GM23338 (cell line): ENCODE measurements around the gene AOC1. TPM values are rescaled to one million over a fixed set of nuclear protein-coding genes. Genes with fewer than 3 reads are reported as not detected.

Experiments
- ATAC-seq: fragments of 200-7000 bp; cut with Tn5 transposase; 3 replicates; pipeline ENCODE4 v1.9.1; 2020
- DNase-seq: peaks from one replicate; pipeline ENCODE4 v3.0.0-alpha.2; 2015; ENCODE audit warnings: low spot score
- H2AFZ ChIP-seq: fragments of 200-600 bp; sonication (generic); 2 replicates; pipeline ENCODE4 v1.8.0; 2016; ENCODE audit warnings: antibody characterized with exemption, mild to moderate bottlenecking, moderate library complexity
- H3F3A ChIP-seq: fragments of 200-600 bp; sonication (generic); replicated peaks from 2 replicates; pipeline ENCODE4 v1.8.0; 2017; ENCODE audit warnings: antibody characterized with exemption, mixed run types, low read depth
- H3K27ac ChIP-seq: fragments of 200-600 bp; sonication (generic); 2 replicates; pipeline ENCODE4 v1.6.1; 2016; ENCODE audit warnings: low read depth
- H3K27me3 ChIP-seq: fragments of 200-600 bp; sonication (generic); 2 replicates; pipeline ENCODE4 v1.8.0; 2016; ENCODE audit warnings: mild to moderate bottlenecking, mixed run types, moderate library complexity; ENCODE audit not compliant: insufficient read depth
- H3K36me3 ChIP-seq: fragments of 200-600 bp; sonication (generic); 2 replicates; pipeline ENCODE4 v1.8.0; 2016; ENCODE audit warnings: mild to moderate bottlenecking; ENCODE audit not compliant: insufficient read depth
- H3K4me1 ChIP-seq: fragments of 200-600 bp; sonication (generic); 2 replicates; pipeline ENCODE4 v1.8.0; 2016; ENCODE audit warnings: mild to moderate bottlenecking, moderate library complexity; ENCODE audit not compliant: insufficient read depth
- H3K4me2 ChIP-seq: fragments of 200-600 bp; sonication (generic); 2 replicates; pipeline ENCODE4 v1.7.1; 2017; ENCODE audit warnings: mixed run types
- H3K4me3 ChIP-seq: fragments of 200-600 bp; sonication (generic); 2 replicates; pipeline ENCODE4 v1.6.1; 2016; ENCODE audit warnings: mixed run types
- H3K79me2 ChIP-seq: fragments of 200-600 bp; sonication (generic); replicated peaks from 2 replicates; pipeline ENCODE4 v1.8.0; 2017; ENCODE audit warnings: mild to moderate bottlenecking; ENCODE audit not compliant: insufficient read depth
- H3K9me2 ChIP-seq: fragments of 200-600 bp; sonication (generic); 2 replicates; pipeline ENCODE4 v1.8.0; 2017; ENCODE audit not compliant: insufficient read depth
- H4K20me1 ChIP-seq: fragments of 200-600 bp; sonication (generic); replicated peaks from 2 replicates; pipeline ENCODE4 v1.8.0; 2017; ENCODE audit warnings: mild to moderate bottlenecking; ENCODE audit not compliant: insufficient read depth
- H3K27ac Mint-ChIP-seq: 2 replicates; pipeline ENCODE4 v1.8.0; 2020; ENCODE audit warnings: inconsistent platforms, mild to moderate bottlenecking, moderate library complexity, mixed read lengths
- H3K27me3 Mint-ChIP-seq: 3 replicates; pipeline ENCODE4 v1.8.0; 2022; ENCODE audit warnings: low read depth, mild to moderate bottlenecking, moderate library complexity, mixed read lengths, inconsistent platforms; ENCODE audit not compliant: insufficient read depth, poor library complexity
- H3K36me3 Mint-ChIP-seq: 3 replicates; pipeline ENCODE4 v1.8.0; 2021; ENCODE audit warnings: low read depth, mild to moderate bottlenecking, inconsistent platforms, moderate library complexity, mixed read lengths
- H3K4me1 Mint-ChIP-seq: 3 replicates; pipeline ENCODE4 v1.8.0; 2020; ENCODE audit warnings: mild to moderate bottlenecking, inconsistent platforms, mixed read lengths
- H3K4me3 Mint-ChIP-seq: 3 replicates; pipeline ENCODE4 v1.8.0; 2021; ENCODE audit warnings: moderate library complexity, mild to moderate bottlenecking, inconsistent platforms, mixed read lengths
- H3K9me3 Mint-ChIP-seq: 3 replicates; pipeline ENCODE4 v1.8.0; 2020; ENCODE audit warnings: moderate library complexity, mild to moderate bottlenecking, inconsistent platforms, mixed read lengths
- CREB1 ChIP-seq: fragments of 250-450 bp; sonication (Bioruptor Pico); IDR thresholded peaks from 2 replicates; pipeline ENCODE4 v1.5.0; 2020; ENCODE audit warnings: low read depth, mild to moderate bottlenecking, moderate library complexity
- CTCF ChIP-seq, 2 experiments: fragments of 200-600 bp in 1 of 2; sonication (generic) in 1 of 2; conservative IDR thresholded peaks; 2 replicates each; pipeline versions ENCODE4 v1.5.1 to v1.6.1; 2016 to 2017; ENCODE audit warnings: antibody characterized with exemption in 2 of 2, low read depth in 2 of 2, mild to moderate bottlenecking in 2 of 2, moderate library complexity in 1 of 2
- EZH2 ChIP-seq: fragments of 200-600 bp; sonication (generic); IDR thresholded peaks from one replicate; pipeline ENCODE4 v1.8.0; 2017; ENCODE audit warnings: antibody characterized with exemption, mild to moderate bottlenecking, low read depth; ENCODE audit not compliant: unreplicated experiment
- EZH2phosphoT487 ChIP-seq: fragments of 200-600 bp; sonication (generic); IDR thresholded peaks from one replicate; pipeline ENCODE4 v1.8.1; 2018; ENCODE audit warnings: antibody characterized with exemption; ENCODE audit not compliant: unreplicated experiment
- JUNB ChIP-seq: IDR thresholded peaks from one replicate; pipeline ENCODE4 v1.6.1; 2016; ENCODE audit warnings: antibody characterized with exemption; ENCODE audit not compliant: unreplicated experiment
- NANOG ChIP-seq: IDR thresholded peaks from 2 replicates; pipeline ENCODE4 v1.6.1; 2016; ENCODE audit warnings: antibody characterized with exemption, borderline replicate concordance
- POLR2AphosphoS5 ChIP-seq: IDR thresholded peaks from 2 replicates; pipeline ENCODE4 v1.6.1; 2016; ENCODE audit warnings: antibody characterized with exemption, low read depth
- STAT1 ChIP-seq: IDR thresholded peaks from one replicate; pipeline ENCODE4 v1.6.1; 2016; ENCODE audit warnings: antibody characterized with exemption; ENCODE audit not compliant: unreplicated experiment
- ZNF114 ChIP-seq: fragments of 250-450 bp; sonication (Bioruptor Pico); IDR thresholded peaks from 2 replicates; pipeline ENCODE4 v1.5.0; 2020; ENCODE audit warnings: mild to moderate bottlenecking, moderate library complexity
- ZNF331 ChIP-seq: fragments of 250-450 bp; sonication (Bioruptor Pico); IDR thresholded peaks from 2 replicates; pipeline ENCODE4 v1.5.0; 2020; ENCODE audit warnings: low read depth, mild to moderate bottlenecking, moderate library complexity
- polyA plus RNA-seq: library from polyadenylated mRNA; unstranded; fragments of >200 nt; fragmentation: Nextera tagmentation; extraction: Ambion mirVana; gene quantifications from 2 replicates; pipeline ENCODE4 v1.2.1, GENCODE V29; 2016
- total RNA-seq: library from RNA; depleted of rRNA; stranded (reverse); fragments of >200 nt; shearing (Covaris generic); gene quantifications from 2 replicates; pipeline ENCODE4 v1.2.3, GENCODE V29; 2014
- TF ChIP-seq, protein P1 (sequence below): IDR thresholded peaks from one replicate; pipeline ENCODE4 v1.6.1; 2018; ENCODE audit warnings: antibody characterized with exemption; ENCODE audit not compliant: unreplicated experiment
- TF ChIP-seq, protein P2 (sequence below): IDR thresholded peaks from 2 replicates; pipeline ENCODE4 v1.6.1; 2016; ENCODE audit warnings: antibody characterized with exemption
- TF ChIP-seq, protein P3 (sequence below): fragments of 250-450 bp; sonication (Bioruptor Pico); IDR thresholded peaks from 2 replicates; pipeline ENCODE4 v1.5.0; 2020; ENCODE audit warnings: mild to moderate bottlenecking, moderate library complexity

Gene AOC1
- total and polyA plus RNA-seq, 2 experiments from 2014 or later, result not detected

GRCh38 chr7:150856303-150857275, 4.3 kb downstream of the AOC1 start:
- H3K27ac ChIP-seq, result no peak overlapping the region
- H3K27me3 ChIP-seq, result no peaks in the 10 kb centered on the region
- DNase-seq (no peak), ATAC-seq (no peak)
- no peaks in the 10 kb centered on the region for H3K9me2 ChIP-seq
- no peaks in the 10 kb centered on the region for H3K36me3 ChIP-seq
- H3K27me3 Mint-ChIP-seq, result peaks cover 10% of the 10 kb centered on the region
- H3K4me1 ChIP-seq, result peaks cover 3% of the 10 kb centered on the region; the same call in 1 of the 2 replicates
- no peak overlapping the region for H3K4me3 ChIP-seq
- H2AFZ ChIP-seq, result no peak overlapping the region
- no peak overlapping the region for H3K4me3 Mint-ChIP-seq
- H3K4me1 Mint-ChIP-seq, result peaks cover 5% of the 10 kb centered on the region; the same call in 2 of the 3 replicates
- no peaks in the 10 kb centered on the region for H4K20me1 ChIP-seq
- TF ChIP-seq, protein P1, sequence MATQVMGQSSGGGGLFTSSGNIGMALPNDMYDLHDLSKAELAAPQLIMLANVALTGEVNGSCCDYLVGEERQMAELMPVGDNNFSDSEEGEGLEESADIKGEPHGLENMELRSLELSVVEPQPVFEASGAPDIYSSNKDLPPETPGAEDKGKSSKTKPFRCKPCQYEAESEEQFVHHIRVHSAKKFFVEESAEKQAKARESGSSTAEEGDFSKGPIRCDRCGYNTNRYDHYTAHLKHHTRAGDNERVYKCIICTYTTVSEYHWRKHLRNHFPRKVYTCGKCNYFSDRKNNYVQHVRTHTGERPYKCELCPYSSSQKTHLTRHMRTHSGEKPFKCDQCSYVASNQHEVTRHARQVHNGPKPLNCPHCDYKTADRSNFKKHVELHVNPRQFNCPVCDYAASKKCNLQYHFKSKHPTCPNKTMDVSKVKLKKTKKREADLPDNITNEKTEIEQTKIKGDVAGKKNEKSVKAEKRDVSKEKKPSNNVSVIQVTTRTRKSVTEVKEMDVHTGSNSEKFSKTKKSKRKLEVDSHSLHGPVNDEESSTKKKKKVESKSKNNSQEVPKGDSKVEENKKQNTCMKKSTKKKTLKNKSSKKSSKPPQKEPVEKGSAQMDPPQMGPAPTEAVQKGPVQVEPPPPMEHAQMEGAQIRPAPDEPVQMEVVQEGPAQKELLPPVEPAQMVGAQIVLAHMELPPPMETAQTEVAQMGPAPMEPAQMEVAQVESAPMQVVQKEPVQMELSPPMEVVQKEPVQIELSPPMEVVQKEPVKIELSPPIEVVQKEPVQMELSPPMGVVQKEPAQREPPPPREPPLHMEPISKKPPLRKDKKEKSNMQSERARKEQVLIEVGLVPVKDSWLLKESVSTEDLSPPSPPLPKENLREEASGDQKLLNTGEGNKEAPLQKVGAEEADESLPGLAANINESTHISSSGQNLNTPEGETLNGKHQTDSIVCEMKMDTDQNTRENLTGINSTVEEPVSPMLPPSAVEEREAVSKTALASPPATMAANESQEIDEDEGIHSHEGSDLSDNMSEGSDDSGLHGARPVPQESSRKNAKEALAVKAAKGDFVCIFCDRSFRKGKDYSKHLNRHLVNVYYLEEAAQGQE, result no peak
- TF ChIP-seq, protein P2, sequence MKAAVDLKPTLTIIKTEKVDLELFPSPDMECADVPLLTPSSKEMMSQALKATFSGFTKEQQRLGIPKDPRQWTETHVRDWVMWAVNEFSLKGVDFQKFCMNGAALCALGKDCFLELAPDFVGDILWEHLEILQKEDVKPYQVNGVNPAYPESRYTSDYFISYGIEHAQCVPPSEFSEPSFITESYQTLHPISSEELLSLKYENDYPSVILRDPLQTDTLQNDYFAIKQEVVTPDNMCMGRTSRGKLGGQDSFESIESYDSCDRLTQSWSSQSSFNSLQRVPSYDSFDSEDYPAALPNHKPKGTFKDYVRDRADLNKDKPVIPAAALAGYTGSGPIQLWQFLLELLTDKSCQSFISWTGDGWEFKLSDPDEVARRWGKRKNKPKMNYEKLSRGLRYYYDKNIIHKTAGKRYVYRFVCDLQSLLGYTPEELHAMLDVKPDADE, result no peak
- TF ChIP-seq NANOG, result no peak
- TF ChIP-seq CREB1, result no peak
- no peak for TF ChIP-seq POLR2AphosphoS5
- no peak for TF ChIP-seq EZH2phosphoT487
- TF ChIP-seq EZH2, result no peak
- no peak for TF ChIP-seq STAT1
- TF ChIP-seq, protein P3, sequence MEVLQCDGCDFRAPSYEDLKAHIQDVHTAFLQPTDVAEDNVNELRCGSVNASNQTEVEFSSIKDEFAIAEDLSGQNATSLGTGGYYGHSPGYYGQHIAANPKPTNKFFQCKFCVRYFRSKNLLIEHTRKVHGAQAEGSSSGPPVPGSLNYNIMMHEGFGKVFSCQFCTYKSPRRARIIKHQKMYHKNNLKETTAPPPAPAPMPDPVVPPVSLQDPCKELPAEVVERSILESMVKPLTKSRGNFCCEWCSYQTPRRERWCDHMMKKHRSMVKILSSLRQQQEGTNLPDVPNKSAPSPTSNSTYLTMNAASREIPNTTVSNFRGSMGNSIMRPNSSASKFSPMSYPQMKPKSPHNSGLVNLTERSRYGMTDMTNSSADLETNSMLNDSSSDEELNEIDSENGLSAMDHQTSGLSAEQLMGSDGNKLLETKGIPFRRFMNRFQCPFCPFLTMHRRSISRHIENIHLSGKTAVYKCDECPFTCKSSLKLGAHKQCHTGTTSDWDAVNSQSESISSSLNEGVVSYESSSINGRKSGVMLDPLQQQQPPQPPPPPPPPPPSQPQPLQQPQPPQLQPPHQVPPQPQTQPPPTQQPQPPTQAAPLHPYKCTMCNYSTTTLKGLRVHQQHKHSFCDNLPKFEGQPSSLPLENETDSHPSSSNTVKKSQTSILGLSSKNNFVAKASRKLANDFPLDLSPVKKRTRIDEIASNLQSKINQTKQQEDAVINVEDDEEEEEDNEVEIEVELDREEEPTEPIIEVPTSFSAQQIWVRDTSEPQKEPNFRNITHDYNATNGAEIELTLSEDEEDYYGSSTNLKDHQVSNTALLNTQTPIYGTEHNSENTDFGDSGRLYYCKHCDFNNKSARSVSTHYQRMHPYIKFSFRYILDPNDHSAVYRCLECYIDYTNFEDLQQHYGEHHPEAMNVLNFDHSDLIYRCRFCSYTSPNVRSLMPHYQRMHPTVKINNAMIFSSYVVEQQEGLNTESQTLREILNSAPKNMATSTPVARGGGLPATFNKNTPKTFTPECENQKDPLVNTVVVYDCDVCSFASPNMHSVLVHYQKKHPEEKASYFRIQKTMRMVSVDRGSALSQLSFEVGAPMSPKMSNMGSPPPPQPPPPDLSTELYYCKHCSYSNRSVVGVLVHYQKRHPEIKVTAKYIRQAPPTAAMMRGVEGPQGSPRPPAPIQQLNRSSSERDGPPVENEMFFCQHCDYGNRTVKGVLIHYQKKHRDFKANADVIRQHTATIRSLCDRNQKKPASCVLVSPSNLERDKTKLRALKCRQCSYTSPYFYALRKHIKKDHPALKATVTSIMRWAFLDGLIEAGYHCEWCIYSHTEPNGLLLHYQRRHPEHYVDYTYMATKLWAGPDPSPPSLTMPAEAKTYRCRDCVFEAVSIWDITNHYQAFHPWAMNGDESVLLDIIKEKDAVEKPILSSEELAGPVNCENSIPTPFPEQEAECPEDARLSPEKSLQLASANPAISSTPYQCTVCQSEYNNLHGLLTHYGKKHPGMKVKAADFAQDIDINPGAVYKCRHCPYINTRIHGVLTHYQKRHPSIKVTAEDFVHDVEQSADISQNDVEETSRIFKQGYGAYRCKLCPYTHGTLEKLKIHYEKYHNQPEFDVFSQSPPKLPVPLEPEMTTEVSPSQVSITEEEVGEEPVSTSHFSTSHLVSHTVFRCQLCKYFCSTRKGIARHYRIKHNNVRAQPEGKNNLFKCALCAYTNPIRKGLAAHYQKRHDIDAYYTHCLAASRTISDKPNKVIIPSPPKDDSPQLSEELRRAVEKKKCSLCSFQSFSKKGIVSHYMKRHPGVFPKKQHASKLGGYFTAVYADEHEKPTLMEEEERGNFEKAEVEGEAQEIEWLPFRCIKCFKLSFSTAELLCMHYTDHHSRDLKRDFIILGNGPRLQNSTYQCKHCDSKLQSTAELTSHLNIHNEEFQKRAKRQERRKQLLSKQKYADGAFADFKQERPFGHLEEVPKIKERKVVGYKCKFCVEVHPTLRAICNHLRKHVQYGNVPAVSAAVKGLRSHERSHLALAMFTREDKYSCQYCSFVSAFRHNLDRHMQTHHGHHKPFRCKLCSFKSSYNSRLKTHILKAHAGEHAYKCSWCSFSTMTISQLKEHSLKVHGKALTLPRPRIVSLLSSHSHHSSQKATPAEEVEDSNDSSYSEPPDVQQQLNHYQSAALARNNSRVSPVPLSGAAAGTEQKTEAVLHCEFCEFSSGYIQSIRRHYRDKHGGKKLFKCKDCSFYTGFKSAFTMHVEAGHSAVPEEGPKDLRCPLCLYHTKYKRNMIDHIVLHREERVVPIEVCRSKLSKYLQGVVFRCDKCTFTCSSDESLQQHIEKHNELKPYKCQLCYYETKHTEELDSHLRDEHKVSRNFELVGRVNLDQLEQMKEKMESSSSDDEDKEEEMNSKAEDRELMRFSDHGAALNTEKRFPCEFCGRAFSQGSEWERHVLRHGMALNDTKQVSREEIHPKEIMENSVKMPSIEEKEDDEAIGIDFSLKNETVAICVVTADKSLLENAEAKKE (CRISPR knock-in tag), result no peak
- TF ChIP-seq CTCF (conservative IDR thresholded peaks at IDR 0.05; ENCODE audit: low read depth in 2 of 2), result no peak
- TF ChIP-seq ZNF114 (CRISPR knock-in tag), result no peak
- no peak for TF ChIP-seq ZNF331 (CRISPR knock-in tag)
- no peak for TF ChIP-seq JUNB
- no peak overlapping the region for H3K27ac Mint-ChIP-seq
- no peaks in the 10 kb centered on the region for H3K36me3 Mint-ChIP-seq
- H3K4me2 ChIP-seq, result no peak overlapping the region
- no peaks in the 10 kb centered on the region for H3K9me3 Mint-ChIP-seq
- no peaks in the 10 kb centered on the region for H3K79me2 ChIP-seq
- no peaks in the 10 kb centered on the region for H3F3A ChIP-seq
